ENCODE data around the gene BMX. TPM values are rescaled to one million over a fixed set of nuclear protein-coding genes. Genes with fewer than 3 reads are reported as not detected.
A peak's percentile ranks its signal among the peaks of the same experiment; 100 is the strongest.

Gene BMX
- 1 to 10 TPM; 1.3 to 5.7 (median 1.8) TPM for polyA plus RNA-seq (ENCODE audit: insufficient read depth in 1 of 5, insufficient read length in 5 of 5, low replicate concordance in 1 of 5)
- long read RNA-seq, donor 1: 0 reads
- long read RNA-seq, donor 2, partial matches to known transcripts: 6 of 6 reads
- long read RNA-seq, donor 2, other reads (novel, unspliced or antisense): 0 of 6 reads
- long read RNA-seq, donor 3: 0 reads
- long read RNA-seq, donor 4: 0 reads
- long read RNA-seq, donor 5: 0 reads
- long read RNA-seq, donor 6: 0 reads
- long read RNA-seq, donor 7: 0 reads
- long read RNA-seq, donor 8: 0 reads

- no peak for DNase-seq
Measured at GRCh38 chrX:15500497-15500966, at the start of gene BMX. BMX (plus strand) TSS chrX:15500807; CDS start chrX:15508354, 7,547 bp downstream.

GRCh38 chrX:15451913-15452312, 48.7 kb upstream of the BMX start:
- DNase-seq: no peak

- no peak for DNase-seq
Measured at GRCh38 chrX:15464704-15465103, 35.9 kb upstream of the BMX start.

GRCh38 chrX:15465347-15465746, 35.3 kb upstream of the BMX start:
- DNase-seq: no peak

GRCh38 chrX:15465896-15466651, 34.5 kb upstream of the BMX start:
- DNase-seq: no peak

- peak; percentile 55 to 60 for DNase-seq
Measured at GRCh38 chrX:15468036-15468435, 32.6 kb upstream of the BMX start.

- no peak for DNase-seq
Measured at GRCh38 chrX:15469613-15470012, 31.0 kb upstream of the BMX start.

GRCh38 chrX:15471028-15471427, 29.6 kb upstream of the BMX start:
- DNase-seq: peak; percentile 43 to 54

- DNase-seq: no peak
Measured at GRCh38 chrX:15472531-15472930, 28.1 kb upstream of the BMX start.

- DNase-seq: no peak
Measured at GRCh38 chrX:15474028-15474427, 26.6 kb upstream of the BMX start.

GRCh38 chrX:15475021-15475420, 25.6 kb upstream of the BMX start:
- DNase-seq: no peak

- DNase-seq: no peak
Measured at GRCh38 chrX:15475486-15475885, 25.1 kb upstream of the BMX start.

GRCh38 chrX:15483891-15484290, 16.7 kb upstream of the BMX start:
- no peak for DNase-seq

- no peak for DNase-seq
Measured at GRCh38 chrX:15492469-15492868, 8.1 kb upstream of the BMX start.

GRCh38 chrX:15493118-15493962, 7.3 kb upstream of the BMX start, which contains the start of gene PIR:
PIR (minus strand) TSS chrX:15493333; CDS start chrX:15491257, 2,076 bp downstream.
- DNase-seq: peak; percentile 52 to 54

GRCh38 chrX:15495801-15496200, 4.8 kb upstream of the BMX start:
- DNase-seq: no peak

- DNase-seq: no peak
Measured at GRCh38 chrX:15496824-15497223, 3.8 kb upstream of the BMX start.

GRCh38 chrX:15497865-15498264, 2.7 kb upstream of the BMX start:
- DNase-seq: peak in 1 of 2 donors; percentile 11

GRCh38 chrX:15498741-15499140, 1.9 kb upstream of the BMX start:
- DNase-seq: no peak

- no peak for DNase-seq
Measured at GRCh38 chrX:15499976-15500375, 631 bp upstream of the BMX start.

GRCh38 chrX:15501506-15501905, 899 bp downstream of the BMX start:
- no peak for DNase-seq

- DNase-seq: no peak
Measured at GRCh38 chrX:15504661-15505060, 4.1 kb downstream of the BMX start.
